ENCODE measurements around the gene MET.

GRCh38 chr7:116726149-116726548, 54.2 kb downstream of the MET start:
- TF ChIP-seq CTCF (IDR thresholded peaks at IDR 0.05) (no peak), POLR2A (IDR thresholded peaks at IDR 0.05) (no peak), POLR2AphosphoS5 (IDR thresholded peaks at IDR 0.05; ENCODE audit: insufficient read depth in 1 of 2, low read depth in 1 of 2) (no peak)
